GM10248 (cell line): ENCODE data around the gene NKX3-2.

Experiments used
- CTCF ChIA-PET: fragments of 300-600 bp; sonication (Branson Sonifier 250); formaldehyde crosslinking; extraction: SDS; loops from one replicate; lab custom pipeline; 2021; ENCODE audit warnings: antibody characterized with exemption; lab: Yijun Ruan, JAX
- POLR2A ChIA-PET: fragments of 350-650 bp; sonication (Branson Sonifier 250); formaldehyde crosslinking; extraction: SDS; loops from one replicate; lab custom pipeline; 2020; ENCODE audit warnings: antibody characterized with exemption; lab: Yijun Ruan, JAX
- DNase-seq: peaks from one replicate; pipeline ENCODE4 v3.0.0; 2012; ENCODE audit errors: extremely low spot score
- TF ChIP-seq, protein P1 (sequence below): IDR thresholded peaks from 2 replicates; pipeline ENCODE4 v1.5.1; 2012; ENCODE audit warnings: mild to moderate bottlenecking, low read depth; ENCODE audit errors: extremely low read depth, missing control alignments, control extremely low read depth

NKX3-2 gene

DNA sequence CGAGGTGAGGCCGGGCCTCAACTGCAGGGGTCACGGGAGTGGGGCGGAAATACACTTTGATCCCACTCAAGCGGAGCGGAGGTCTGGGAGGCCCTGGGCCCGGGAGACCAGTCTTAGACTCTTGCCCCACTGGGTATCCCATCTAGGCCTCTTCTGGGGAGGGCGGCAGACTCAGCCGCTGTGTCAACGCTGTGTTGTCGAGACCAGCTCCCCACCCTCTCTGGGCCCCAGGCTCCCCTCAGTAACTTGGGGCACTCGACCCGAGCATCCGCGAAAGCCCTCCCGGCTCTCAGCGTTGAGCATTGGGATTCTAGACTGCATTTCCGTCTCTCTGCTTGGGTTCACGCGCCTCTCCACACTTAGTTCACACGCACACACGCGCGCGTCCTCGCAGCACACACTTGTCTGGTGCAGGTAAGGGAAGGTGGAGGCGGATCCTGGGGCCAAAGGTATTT, 1.7 kb downstream of the NKX3-2 start:
- CTCF ChIA-PET, result interaction anchor here (1.2 to 2.6 kb wide), 6 partner anchors 10 to 812 kb away, joined by 3 to 13 read pairs (median 4); no protein-coding TSS in a partner anchor
- TF ChIP-seq, protein P1, sequence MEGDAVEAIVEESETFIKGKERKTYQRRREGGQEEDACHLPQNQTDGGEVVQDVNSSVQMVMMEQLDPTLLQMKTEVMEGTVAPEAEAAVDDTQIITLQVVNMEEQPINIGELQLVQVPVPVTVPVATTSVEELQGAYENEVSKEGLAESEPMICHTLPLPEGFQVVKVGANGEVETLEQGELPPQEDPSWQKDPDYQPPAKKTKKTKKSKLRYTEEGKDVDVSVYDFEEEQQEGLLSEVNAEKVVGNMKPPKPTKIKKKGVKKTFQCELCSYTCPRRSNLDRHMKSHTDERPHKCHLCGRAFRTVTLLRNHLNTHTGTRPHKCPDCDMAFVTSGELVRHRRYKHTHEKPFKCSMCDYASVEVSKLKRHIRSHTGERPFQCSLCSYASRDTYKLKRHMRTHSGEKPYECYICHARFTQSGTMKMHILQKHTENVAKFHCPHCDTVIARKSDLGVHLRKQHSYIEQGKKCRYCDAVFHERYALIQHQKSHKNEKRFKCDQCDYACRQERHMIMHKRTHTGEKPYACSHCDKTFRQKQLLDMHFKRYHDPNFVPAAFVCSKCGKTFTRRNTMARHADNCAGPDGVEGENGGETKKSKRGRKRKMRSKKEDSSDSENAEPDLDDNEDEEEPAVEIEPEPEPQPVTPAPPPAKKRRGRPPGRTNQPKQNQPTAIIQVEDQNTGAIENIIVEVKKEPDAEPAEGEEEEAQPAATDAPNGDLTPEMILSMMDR, result no peak
- POLR2A ChIA-PET, result no interaction called here
- peak; percentile 24 for DNase-seq

DNA sequence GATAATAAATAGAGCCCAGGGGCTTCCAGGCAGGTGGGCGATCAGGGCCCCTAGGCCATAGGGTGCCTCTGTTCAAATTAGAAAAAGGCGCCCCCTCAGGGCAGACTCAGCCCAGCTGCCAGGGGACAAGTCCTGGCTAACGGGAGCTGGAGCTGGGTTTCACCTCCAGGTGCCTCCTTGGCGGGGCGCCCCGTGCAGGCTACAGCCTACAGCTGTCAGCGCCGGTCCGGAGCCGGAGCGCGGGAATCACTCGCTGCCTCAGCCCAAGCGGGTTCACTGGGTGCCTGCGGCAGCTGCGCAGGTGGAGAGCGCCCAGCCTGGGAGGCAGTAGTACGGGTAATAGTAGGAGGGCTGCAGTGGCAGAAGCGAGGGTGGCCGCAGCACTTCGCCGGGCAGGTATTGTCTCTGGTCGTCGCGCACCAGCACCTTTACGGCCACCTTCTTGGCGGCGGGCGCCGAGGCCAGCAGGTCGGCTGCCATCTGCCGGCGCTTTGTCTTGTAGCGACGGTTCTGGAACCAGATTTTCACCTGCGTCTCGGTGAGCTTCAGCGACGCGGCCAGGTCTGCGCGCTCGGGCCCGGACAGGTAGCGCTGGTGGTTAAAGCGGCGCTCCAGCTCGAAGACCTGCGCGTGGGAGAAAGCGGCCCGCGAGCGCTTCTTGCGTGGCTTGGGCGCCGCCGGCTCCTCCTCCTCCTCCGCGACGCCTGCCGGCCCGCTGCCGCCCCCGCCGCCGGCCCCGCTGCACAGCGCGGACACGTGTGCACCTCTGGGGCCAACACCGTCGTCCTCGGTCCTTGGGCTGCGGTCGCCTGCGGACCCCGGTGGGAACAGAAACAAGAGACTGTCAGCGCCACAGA, 2.4 kb downstream of the NKX3-2 start:
- CTCF ChIA-PET, result interaction anchor here (1.2 to 2.6 kb wide), 6 partner anchors 10 to 812 kb away, joined by 3 to 13 read pairs (median 5); no protein-coding TSS in a partner anchor
- DNase-seq, result peak; percentile 55
- POLR2A ChIA-PET, result no interaction called here
- TF ChIP-seq, protein P1, result peak; percentile 60

DNA sequence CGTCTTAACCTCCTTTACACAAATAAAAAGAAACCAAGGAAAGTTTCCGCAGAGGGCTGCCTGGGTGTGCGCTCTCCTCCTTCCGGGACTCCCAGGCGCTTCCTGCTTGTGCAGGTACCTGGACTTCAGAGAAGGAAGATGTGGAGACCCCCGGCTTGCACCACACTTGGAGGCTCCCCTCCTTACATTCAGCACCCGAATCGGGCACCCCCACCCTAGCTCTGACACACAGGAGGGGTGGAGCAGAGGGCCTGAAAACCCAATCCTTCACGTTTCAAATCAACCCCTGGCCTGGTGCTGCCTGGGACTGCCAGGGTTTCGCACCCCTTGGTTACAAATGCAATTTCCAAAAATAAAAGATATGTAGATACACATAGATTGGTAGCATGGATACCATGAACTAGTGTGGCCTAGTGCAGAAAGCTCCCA, 3.1 kb downstream of the NKX3-2 start:
- peak; percentile 15 for DNase-seq
- ChIA-PET CTCF (interaction anchor here (1.4 to 2.6 kb wide), 3 partner anchors 9 to 811 kb away, joined by 5 to 13 read pairs (median 5); no protein-coding TSS in a partner anchor), POLR2A (no interaction called here)
- TF ChIP-seq, protein P1, result no peak

DNA sequence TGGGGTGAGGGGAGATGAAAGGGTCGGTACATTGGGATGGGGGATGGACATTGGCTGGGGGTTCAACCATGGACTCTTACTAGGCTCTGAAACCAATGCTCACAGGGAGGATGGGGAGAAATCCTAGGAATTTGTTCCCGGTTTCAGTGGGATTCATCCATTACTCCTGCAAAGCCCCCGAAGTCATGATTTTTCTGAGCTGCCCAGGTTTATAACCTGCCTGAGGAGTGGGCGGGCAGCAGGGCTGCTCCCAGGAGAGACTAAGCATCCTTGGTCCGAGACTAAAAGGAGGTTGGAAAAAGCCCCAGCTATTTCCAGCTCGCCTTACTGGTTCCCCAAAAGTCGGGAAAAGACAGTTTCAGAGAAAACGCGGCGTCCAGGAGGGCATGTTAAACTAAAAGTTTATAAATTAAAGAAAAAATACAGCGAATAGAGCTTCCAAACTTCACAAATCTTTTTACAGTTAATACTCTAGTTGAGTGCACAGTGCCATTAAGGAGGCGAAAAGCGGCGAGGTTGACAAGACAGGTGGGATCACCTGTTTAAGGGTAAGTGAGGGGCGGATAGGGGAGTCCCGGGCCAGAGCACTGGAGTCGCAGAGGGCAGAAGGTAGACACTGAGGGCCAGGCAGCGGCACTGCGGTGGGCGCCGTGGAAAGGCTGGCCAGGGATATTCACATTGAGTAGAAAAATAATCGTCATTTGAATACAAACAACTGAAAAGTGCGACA, 3.7 kb downstream of the NKX3-2 start:
- TF ChIP-seq, protein P1, result no peak
- ChIA-PET POLR2A (no interaction called here), CTCF (interaction anchor here (1.4 to 2.6 kb wide), 2 partner anchors 8 to 11 kb away, joined by 5 to 13 read pairs; no protein-coding TSS in a partner anchor)
- DNase-seq, result peak; percentile 21

DNA sequence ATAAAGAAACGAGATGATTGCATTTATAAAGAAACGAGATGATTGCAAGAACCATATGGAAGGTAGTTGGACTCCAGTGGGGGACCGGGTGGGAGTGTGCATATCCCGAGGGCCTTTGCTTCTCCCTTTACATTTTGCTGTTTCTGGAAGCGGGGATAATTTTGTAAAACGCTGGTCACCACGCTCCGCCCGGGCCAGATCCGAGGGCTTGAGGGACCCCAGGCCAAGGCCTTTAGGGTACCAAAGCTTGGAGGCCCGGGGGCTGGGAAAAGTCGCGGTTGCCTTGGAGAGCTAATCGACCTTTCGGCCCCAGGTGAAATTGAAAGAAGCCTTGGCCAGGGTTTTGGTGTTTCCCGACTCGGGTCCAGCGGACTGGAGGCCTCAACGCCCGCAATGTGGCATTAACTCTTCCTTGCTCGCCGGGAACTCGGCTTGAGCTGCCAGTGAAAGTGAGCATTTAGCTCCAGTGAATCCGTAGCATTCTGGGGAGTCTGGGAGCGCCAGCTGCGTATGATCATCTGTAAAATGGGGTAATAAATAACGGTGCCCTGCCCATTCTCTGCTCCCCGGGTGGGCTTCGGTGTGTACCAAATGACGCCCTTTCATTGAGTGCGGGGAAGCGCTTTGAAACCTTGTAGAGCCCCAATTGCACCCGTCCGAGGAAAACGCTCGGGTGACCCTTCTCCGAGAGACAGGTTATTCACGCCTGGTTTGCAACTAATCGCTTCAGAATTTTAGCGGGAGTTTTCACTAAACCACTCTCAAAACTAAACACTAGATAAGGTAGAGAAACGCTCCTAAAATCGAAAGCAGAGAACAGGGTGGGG, 4.5 kb downstream of the NKX3-2 start:
- POLR2A ChIA-PET, result no interaction called here
- CTCF ChIA-PET, result interaction anchor here (2.6 kb wide), 1 partner anchor 10 kb away, joined by 13 read pairs; no protein-coding TSS in a partner anchor
- peak; percentile 16 for DNase-seq
- TF ChIP-seq, protein P1, result no peak
